ENCODE measurements around the gene VPS9D1.
"Not testable (repeated sequence)": the region's sequence is repeated elsewhere in the genome, so short reads cannot be mapped to it uniquely, and the experiment has no call there.

VPS9D1 gene

DNA sequence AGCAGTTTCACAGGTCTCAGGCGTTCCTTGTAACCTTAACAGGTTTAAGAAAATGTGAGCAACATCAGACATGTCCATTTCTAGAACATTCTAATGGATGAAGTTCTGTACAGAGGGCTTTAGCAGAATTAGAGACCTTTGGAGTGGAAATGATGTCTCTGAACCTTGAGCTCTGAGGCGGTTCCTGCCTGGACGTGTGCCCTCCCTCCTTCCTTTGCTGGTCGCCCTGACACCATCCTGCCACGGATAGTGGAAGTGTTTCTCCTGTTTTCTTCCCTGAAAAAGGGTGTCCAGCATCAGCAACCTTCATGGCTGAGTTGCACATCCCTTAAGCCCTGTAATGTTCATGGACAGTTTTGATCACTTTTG, 51.9 kb downstream of the VPS9D1 start:
- no peak for DNase-seq (ENCODE audit: low read depth in 1 of 2, low spot score in 1 of 2)

DNA sequence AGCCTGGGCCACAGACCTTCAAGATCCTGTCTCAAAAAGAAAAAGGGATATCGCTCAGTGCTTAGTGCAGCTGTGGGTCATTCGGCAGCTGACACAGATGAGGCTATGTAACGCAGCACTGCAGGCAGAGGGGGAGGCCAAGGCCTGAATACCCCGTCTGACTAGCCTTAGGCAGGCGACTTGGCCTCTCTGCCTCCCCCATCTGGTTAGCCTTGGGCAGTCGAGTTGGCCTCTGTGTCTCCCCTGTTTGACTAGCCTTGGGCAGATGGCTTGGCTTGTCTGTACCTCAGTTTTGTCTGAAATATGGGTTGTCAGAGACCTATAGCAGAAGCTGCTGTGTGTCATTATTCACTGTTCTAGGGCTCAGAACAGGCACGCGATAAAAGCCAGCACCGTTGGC, 53.1 kb downstream of the VPS9D1 start:
- no peak for DNase-seq (ENCODE audit: low read depth in 1 of 2, low spot score in 1 of 2)

- DNase-seq (ENCODE audit: low read depth in 1 of 2, low spot score in 1 of 2), result not testable (repeated sequence)
Measured at GRCh38 chr16:89667000-89667399, 53.7 kb downstream of the VPS9D1 start.

- DNase-seq (ENCODE audit: low read depth in 1 of 2, low spot score in 1 of 2), result not testable (repeated sequence)
Measured at GRCh38 chr16:89664238-89664637, 56.5 kb downstream of the VPS9D1 start.

- DNase-seq (ENCODE audit: low read depth in 1 of 2, low spot score in 1 of 2), result no peak
Measured at GRCh38 chr16:89661215-89661614, 59.5 kb downstream of the VPS9D1 start.

DNA sequence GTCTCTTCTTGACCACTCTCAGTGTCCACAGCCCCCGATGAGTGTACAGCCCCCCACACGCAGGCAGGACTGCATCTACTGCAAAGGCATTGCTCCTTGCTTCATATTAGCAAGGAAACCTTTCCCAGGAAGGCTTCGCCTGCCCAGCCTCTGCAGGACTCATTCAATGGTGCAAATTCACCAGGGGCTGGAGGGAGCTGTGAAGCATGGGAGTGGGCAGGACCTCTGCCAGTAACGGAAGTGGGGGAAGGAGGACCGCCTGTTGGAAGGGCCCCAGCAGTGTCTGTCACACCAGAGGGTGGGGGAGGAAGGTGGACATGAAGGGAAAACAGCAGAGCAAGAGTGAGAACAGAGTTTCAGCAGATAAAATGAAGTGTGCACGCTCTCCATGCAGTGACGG, 60.6 kb downstream of the VPS9D1 start:
- no peak for DNase-seq (ENCODE audit: low read depth in 1 of 2, low spot score in 1 of 2)

DNA sequence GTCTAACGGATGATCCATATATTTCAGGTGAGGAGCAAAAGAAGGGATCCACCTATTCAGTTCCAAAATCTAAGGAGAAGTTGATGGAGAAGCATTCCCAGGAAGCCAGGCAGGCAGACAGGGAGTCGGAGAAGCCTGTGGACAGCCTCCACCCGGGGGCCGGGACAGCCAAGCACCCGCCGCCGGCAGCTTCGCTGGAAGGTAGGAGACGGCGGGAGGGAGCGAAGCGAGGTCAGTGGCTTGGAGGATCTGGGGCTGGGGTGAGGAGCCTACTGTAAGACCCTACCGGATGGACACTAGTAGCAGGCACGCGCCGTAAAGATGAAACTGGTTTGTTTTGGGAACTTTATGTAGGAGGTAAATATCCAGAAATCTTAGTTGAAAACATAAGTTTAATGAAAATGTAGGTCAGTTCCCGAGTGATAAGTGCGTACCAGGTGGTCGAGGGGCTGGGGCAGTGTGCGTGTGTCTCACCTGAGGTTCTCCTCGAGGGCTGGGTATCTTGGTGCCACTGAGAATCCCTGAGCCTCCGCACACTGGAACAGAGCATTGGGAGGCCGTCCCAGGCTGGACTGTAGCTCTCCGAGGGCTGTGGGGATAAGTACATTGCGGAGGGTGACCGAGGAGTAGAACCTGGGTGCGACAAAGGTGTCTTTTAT, 62.3 kb downstream of the VPS9D1 start:
- no peak for DNase-seq (ENCODE audit: low read depth in 1 of 2, low spot score in 1 of 2)

DNA sequence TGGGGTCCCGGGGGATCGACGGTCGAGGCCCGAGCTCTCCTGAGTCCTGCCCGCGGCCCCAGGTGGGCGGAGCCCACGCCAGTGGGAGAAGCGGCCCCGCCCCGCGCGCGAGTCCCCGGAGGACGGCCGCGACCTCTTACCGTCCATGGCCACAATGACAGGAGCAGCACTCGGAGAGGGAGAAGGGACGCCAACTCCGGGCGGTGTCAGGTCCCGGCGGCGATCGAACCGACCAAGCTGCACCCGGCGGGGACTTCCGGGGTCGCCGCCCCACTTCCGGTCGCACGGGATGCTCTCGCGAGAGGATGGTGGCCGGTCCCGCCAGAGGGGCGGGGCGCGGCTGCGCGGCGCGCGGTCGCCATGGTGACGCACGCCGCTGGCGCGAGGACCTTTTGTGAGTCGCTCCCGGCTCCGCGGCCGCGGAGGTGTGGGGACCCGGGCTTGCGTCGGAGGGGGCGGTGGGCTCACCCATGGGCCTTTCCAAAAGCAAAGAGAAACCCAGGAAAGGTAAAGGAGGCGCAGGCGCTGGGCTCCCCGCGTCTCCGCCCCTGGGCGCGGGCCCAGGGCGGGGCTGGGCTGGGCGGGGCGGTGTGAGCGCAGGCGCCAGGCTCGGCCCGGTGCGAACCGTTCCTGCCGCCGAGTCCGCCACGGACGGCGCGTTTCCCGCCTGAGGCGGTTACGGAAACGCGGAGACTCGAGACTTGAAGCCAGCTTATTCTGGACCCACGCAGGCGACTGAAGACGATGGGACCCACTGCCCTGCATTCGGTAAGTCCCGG, 63.1 kb downstream of the VPS9D1 start, which contains the start of the genes CHMP1A and SPATA33:
CHMP1A (minus strand) TSS at position 267 of the 779 bp plus-strand sequence; CDS start at position 147, 120 bp downstream.
SPATA33 (plus strand) TSS at position 395 of the 779 bp plus-strand sequence; CDS start at position 471, 76 bp downstream.
- peak; percentile 90 to 91 for DNase-seq (ENCODE audit: low read depth in 1 of 2, low spot score in 1 of 2)
